ENCODE data around the gene ST3GAL3. TPM values are rescaled to one million over a fixed set of nuclear protein-coding genes. Genes with fewer than 3 reads are reported as not detected.
A peak's percentile ranks its signal among the peaks of the same experiment; 100 is the strongest.

ST3GAL3 gene
- total and polyA plus RNA-seq, 11 donors, result 14.4 to 31.7 (median 26.3) TPM

DNA sequence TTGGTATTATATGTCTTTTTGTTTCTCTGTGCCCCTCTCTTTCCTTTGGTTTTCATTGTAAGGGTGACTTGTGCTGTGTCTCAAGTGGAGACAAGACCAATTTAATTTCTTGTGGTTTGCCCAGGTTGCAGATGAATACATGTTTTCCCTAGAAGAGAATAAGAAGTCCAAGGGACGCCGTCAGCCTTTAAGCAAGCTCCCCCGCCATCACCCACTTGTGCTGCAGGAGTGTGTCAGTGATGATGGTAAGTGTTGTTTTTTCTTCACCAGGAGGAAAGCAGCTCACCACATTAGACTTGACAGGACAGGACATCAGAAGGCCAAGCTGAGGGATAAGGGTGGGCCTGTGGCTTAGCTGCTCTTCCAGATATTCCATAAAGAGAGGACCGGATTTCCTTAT is 23.8 kb upstream of the ST3GAL3 start:
- DNase-seq, result no peak
- Histone ChIP-seq H3K9me3 (no peaks in the 10 kb centered on the region), H3K27me3 (no peaks in the 10 kb centered on the region), H3K27ac (no peak overlapping the region), H3K4me1 (peaks cover 0 to 11% (median 0%) of the 10 kb centered on the region in 12 donors), H3K36me3 (peaks cover 0 to 100% (median 94%) of the 10 kb centered on the region in 9 donors), H3K4me3 (no peak overlapping the region)
- 95 to 98% (median 96%) methylated on average over 4 of the region's 4 CpGs for WGBS, 4 donors
- ATAC-seq, result no peak
- intact Hi-C loops (cut with DNase I), result no loop called here
- TF ChIP-seq, protein P1, sequence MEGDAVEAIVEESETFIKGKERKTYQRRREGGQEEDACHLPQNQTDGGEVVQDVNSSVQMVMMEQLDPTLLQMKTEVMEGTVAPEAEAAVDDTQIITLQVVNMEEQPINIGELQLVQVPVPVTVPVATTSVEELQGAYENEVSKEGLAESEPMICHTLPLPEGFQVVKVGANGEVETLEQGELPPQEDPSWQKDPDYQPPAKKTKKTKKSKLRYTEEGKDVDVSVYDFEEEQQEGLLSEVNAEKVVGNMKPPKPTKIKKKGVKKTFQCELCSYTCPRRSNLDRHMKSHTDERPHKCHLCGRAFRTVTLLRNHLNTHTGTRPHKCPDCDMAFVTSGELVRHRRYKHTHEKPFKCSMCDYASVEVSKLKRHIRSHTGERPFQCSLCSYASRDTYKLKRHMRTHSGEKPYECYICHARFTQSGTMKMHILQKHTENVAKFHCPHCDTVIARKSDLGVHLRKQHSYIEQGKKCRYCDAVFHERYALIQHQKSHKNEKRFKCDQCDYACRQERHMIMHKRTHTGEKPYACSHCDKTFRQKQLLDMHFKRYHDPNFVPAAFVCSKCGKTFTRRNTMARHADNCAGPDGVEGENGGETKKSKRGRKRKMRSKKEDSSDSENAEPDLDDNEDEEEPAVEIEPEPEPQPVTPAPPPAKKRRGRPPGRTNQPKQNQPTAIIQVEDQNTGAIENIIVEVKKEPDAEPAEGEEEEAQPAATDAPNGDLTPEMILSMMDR (IDR thresholded peaks at IDR 0.05), result no peak
- TF ChIP-seq POLR2A (IDR thresholded peaks at IDR 0.05), result no peak

DNA sequence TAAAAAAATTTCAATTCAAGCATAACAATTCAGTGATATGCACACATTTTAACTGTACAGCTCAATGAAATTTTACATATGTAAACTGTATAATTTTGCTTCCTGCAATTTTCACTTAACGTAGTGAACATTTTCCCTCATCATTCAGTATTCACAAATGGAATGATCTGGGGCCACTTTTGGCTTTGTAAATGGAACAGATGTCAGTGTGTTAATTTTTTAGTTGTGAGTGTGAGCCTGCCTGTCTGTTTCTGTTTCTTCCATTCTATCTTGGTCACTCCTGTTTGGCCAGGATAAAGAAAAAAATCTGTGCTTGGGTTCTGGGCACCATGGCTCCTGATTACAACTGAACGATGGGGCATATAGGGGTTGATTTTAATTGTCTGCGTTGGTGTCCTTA is 20.5 kb upstream of the ST3GAL3 start:
- 93 to 95% (median 94%) methylated on average over 3 of the region's 3 CpGs for WGBS, 4 donors
- intact Hi-C loops (cut with DNase I), result no loop called here
- DNase-seq, result no peak
- H3K4me3 ChIP-seq, result no peak overlapping the region
- TF ChIP-seq, protein P1 (IDR thresholded peaks at IDR 0.05), result no peak
- no peak for TF ChIP-seq POLR2A (IDR thresholded peaks at IDR 0.05)
- peaks cover 0 to 12% (median 0%) of the 10 kb centered on the region in 12 donors for H3K4me1 ChIP-seq
- H3K27me3 ChIP-seq, result no peaks in the 10 kb centered on the region
- H3K9me3 ChIP-seq, result no peaks in the 10 kb centered on the region
- ATAC-seq, result no peak
- no peak overlapping the region for H3K27ac ChIP-seq
- peaks cover 2 to 100% (median 99%) of the 10 kb centered on the region in 9 donors for H3K36me3 ChIP-seq

DNA sequence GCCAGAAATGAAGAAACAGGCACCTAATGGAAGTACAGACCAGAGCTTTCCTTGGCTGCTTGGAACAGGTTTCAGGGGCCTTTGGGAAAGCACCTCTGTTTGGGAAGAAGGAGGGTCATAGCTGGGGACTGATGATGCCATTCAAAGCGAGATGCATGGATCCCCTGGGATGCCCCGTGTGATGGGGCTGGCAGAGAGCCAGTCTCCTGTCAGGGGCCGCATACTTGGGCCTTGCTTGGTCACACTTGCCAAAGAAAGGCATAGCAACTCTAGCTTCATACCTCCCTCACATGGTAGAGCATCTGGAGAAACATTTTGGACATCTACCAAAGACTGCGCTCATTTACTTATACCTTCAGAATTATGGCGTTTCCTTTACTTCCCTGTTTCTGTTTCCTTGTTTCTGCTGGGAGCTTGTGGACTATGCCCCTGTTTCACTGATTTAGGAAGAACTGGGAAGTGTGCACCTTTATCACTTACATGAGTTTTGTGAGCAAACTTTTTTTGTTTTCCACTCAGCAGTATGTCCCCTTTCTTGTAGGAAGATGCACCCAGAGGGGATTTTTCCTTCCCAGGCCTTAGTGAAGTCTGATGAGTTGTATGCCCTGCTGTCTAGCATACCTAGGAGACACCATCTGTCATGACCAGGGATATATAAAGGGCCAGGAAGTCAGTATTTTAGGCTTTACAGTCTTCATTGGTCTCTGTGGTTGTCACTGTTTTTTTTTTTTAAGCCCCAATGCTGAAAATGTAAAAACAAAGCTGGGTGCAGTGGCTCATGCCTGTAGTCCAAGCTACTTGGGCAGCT is 19.8 kb upstream of the ST3GAL3 start:
- intact Hi-C loops (cut with DNase I), result no loop called here
- peaks cover 2 to 100% (median 99%) of the 10 kb centered on the region in 9 donors for H3K36me3 ChIP-seq
- H3K4me1 ChIP-seq, result peaks cover 0 to 14% (median 0%) of the 10 kb centered on the region in 12 donors
- no peak for TF ChIP-seq POLR2A (IDR thresholded peaks at IDR 0.05)
- TF ChIP-seq, protein P1 (IDR thresholded peaks at IDR 0.05), result no peak
- no peaks in the 10 kb centered on the region for H3K9me3 ChIP-seq
- ATAC-seq (peak in 1 of 4 donors; percentile 67), DNase-seq (peak in 3 of 5 donors; percentile 26 to 46 (median 28))
- H3K4me3 ChIP-seq, result no peak overlapping the region
- no peaks in the 10 kb centered on the region for H3K27me3 ChIP-seq
- H3K27ac ChIP-seq, result no peak overlapping the region
- WGBS, 4 donors, result 21 to 47% (median 30%) methylated on average over 5 of the region's 5 CpGs

DNA sequence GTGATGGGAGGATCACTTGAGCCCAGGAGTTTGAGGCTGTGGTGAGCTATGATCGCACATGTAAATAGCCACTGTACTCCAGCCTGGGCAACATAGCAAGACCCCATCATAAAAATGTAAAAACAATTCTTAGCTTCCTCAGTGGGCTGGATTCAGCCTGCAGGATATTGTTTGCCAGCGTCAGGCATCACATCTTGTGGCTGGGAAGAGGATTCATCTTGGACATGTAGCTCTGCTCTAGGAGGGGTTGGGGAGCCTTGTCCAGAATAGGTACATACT is 19.3 kb upstream of the ST3GAL3 start:
- ATAC-seq (no peak), DNase-seq (no peak)
- WGBS, 4 donors, result 95 to 100% (median 100%) methylated on average over 1 to 2 of the region's 2 CpGs
- H3K27me3 ChIP-seq, result no peaks in the 10 kb centered on the region
- intact Hi-C loops (cut with DNase I), result no loop called here
- no peak overlapping the region for H3K27ac ChIP-seq
- H3K36me3 ChIP-seq, result peaks cover 2 to 100% (median 99%) of the 10 kb centered on the region in 9 donors
- no peak overlapping the region for H3K4me3 ChIP-seq
- H3K4me1 ChIP-seq, result peaks cover 0 to 14% (median 0%) of the 10 kb centered on the region in 12 donors
- no peaks in the 10 kb centered on the region for H3K9me3 ChIP-seq
- no peak for TF ChIP-seq POLR2A (IDR thresholded peaks at IDR 0.05)
- TF ChIP-seq, protein P1 (IDR thresholded peaks at IDR 0.05), result no peak
